Measurements from ENCODE around the gene LYL1. TPM values are rescaled to one million over a fixed set of nuclear protein-coding genes. Genes with fewer than 3 reads are reported as not detected.

Gene LYL1
- total and polyA plus RNA-seq, 9 of the 15 experiments (the other 6 are each of a cell fraction or from before 2014, with no cell fraction given), result 1.3 to 266 (median 34.0) TPM

DNA sequence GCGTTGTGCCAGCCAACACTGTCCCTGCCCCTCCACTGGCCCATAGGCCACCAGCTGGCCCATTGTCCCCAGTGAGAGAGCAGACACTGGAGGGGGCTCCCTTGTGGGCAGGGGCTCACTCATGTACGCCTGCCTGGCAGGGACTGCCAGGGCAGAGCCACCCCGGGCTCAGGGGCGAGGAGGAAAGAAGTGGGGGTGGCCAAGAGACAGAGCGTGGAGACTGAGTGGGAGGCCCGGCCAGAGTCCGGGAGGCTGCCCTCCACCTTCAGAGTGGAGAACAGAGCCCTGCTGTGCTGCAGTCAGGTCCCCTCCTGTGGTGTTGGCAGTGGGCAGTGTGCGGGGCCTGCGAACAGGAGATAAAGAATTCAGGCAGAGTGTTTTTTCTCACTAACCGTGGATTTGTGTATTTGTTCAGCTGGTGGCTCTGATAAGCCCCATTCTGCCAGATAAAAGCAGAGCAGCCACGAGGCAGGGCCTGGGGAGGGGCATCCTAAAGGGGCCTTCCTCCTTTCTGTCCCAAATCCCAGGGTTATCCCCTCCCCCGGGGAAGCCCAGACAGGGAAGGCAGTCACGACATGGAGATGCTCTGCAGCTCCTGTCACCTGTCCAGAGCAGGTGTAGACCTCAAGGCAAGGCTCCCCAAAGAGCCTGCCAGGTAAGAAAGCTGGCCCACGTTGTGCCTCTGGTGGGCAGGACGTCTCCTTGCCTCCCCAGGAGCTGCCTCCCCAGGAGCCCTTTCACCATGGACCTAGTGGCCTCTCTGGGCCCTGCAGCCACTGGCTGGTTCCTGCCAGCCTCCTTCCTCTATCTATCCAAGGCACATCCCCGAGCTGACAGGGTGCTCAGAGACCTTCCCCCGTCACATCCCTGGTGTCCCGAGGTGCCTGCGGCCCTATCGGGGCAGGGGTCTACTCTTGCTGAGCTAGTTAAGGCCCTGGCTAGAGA, 33.0 kb downstream of the LYL1 start (continued):
- TF ChIP-seq, protein P1, sequence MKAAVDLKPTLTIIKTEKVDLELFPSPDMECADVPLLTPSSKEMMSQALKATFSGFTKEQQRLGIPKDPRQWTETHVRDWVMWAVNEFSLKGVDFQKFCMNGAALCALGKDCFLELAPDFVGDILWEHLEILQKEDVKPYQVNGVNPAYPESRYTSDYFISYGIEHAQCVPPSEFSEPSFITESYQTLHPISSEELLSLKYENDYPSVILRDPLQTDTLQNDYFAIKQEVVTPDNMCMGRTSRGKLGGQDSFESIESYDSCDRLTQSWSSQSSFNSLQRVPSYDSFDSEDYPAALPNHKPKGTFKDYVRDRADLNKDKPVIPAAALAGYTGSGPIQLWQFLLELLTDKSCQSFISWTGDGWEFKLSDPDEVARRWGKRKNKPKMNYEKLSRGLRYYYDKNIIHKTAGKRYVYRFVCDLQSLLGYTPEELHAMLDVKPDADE (conservative IDR thresholded peaks at IDR 0.05; ENCODE audit: control insufficient read depth, low read depth, low read length), result peak; percentile 52; the same call in 1 of the 2 replicates
- peak; percentile 100 for TF ChIP-seq FOXA3 (CRISPR knock-in tag; conservative IDR thresholded peaks at IDR 0.05 in 1 of 2, IDR thresholded peaks at IDR 0.05 in 1 of 2)
- TF ChIP-seq ZNF3 (CRISPR knock-in tag; IDR thresholded peaks at IDR 0.05), result no peak
- no peak for TF ChIP-seq TAF15 (IDR thresholded peaks at IDR 0.05; ENCODE audit: low read depth, low read length)
- TF ChIP-seq STAG1 (CRISPR knock-in tag; IDR thresholded peaks at IDR 0.05; ENCODE audit: borderline replicate concordance), result no peak
- TF ChIP-seq GTF2F1 (IDR thresholded peaks at IDR 0.05; ENCODE audit: low read depth, low read length), result no peak
- peak; percentile 97 for TF ChIP-seq LEF1 (IDR thresholded peaks at IDR 0.05)
- TF ChIP-seq, protein P2, sequence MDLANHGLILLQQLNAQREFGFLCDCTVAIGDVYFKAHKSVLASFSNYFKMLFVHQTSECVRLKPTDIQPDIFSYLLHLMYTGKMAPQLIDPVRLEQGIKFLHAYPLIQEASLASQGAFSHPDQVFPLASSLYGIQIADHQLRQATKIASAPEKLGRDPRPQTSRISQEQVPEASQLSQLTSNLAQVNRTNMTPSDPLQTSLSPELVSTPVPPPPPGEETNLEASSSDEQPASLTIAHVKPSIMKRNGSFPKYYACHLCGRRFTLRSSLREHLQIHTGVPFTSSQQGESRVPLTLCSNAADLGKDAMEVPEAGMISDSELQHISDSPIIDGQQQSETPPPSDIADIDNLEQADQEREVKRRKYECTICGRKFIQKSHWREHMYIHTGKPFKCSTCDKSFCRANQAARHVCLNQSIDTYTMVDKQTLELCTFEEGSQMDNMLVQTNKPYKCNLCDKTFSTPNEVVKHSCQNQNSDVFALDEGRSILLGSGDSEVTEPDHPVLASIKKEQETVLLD (IDR thresholded peaks at IDR 0.05), result peak; percentile 89
- TF ChIP-seq L3MBTL2 (IDR thresholded peaks at IDR 0.05), result peak; percentile 68
- peak in 1 of 2 experiments; percentile 73; a peak in 1 of 4 replicates for TF ChIP-seq TEAD1 (CRISPR knock-in tag; IDR thresholded peaks at IDR 0.05)
- TF ChIP-seq ZBTB8A (IDR thresholded peaks at IDR 0.05; ENCODE audit: partially characterized antibody), result no peak
- TF ChIP-seq, protein P3, sequence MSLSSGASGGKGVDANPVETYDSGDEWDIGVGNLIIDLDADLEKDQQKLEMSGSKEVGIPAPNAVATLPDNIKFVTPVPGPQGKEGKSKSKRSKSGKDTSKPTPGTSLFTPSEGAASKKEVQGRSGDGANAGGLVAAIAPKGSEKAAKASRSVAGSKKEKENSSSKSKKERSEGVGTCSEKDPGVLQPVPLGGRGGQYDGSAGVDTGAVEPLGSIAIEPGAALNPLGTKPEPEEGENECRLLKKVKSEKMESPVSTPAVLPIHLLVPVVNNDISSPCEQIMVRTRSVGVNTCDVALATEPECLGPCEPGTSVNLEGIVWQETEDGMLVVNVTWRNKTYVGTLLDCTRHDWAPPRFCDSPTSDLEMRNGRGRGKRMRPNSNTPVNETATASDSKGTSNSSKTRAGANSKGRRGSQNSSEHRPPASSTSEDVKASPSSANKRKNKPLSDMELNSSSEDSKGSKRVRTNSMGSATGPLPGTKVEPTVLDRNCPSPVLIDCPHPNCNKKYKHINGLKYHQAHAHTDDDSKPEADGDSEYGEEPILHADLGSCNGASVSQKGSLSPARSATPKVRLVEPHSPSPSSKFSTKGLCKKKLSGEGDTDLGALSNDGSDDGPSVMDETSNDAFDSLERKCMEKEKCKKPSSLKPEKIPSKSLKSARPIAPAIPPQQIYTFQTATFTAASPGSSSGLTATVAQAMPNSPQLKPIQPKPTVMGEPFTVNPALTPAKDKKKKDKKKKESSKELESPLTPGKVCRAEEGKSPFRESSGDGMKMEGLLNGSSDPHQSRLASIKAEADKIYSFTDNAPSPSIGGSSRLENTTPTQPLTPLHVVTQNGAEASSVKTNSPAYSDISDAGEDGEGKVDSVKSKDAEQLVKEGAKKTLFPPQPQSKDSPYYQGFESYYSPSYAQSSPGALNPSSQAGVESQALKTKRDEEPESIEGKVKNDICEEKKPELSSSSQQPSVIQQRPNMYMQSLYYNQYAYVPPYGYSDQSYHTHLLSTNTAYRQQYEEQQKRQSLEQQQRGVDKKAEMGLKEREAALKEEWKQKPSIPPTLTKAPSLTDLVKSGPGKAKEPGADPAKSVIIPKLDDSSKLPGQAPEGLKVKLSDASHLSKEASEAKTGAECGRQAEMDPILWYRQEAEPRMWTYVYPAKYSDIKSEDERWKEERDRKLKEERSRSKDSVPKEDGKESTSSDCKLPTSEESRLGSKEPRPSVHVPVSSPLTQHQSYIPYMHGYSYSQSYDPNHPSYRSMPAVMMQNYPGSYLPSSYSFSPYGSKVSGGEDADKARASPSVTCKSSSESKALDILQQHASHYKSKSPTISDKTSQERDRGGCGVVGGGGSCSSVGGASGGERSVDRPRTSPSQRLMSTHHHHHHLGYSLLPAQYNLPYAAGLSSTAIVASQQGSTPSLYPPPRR (CRISPR knock-in tag; IDR thresholded peaks at IDR 0.05; ENCODE audit: borderline replicate concordance), result no peak
- TF ChIP-seq MCM3 (IDR thresholded peaks at IDR 0.05), result no peak
- TF ChIP-seq ZNF584 (CRISPR knock-in tag; IDR thresholded peaks at IDR 0.05; ENCODE audit: low read depth), result peak; percentile 95; the same call in 1 of the 2 replicates
- no peak for TF ChIP-seq KLF10 (CRISPR knock-in tag; IDR thresholded peaks at IDR 0.05)
- TF ChIP-seq, protein P4, sequence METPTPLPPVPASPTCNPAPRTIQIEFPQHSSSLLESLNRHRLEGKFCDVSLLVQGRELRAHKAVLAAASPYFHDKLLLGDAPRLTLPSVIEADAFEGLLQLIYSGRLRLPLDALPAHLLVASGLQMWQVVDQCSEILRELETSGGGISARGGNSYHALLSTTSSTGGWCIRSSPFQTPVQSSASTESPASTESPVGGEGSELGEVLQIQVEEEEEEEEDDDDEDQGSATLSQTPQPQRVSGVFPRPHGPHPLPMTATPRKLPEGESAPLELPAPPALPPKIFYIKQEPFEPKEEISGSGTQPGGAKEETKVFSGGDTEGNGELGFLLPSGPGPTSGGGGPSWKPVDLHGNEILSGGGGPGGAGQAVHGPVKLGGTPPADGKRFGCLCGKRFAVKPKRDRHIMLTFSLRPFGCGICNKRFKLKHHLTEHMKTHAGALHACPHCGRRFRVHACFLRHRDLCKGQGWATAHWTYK (CRISPR knock-in tag; IDR thresholded peaks at IDR 0.05), result 0 out of 2 replicates have a peak, but pooled peaks have one; percentile 82
- TF ChIP-seq ATF1 (CRISPR knock-in tag; IDR thresholded peaks at IDR 0.05), result no peak
- peak; percentile 71 for TF ChIP-seq ATF1 (tag; IDR thresholded peaks at IDR 0.05)
- TF ChIP-seq ZEB2 (IDR thresholded peaks at IDR 0.05), result peak; percentile 85

All from K562 (cell line).